ENCODE results near the gene SPRYD7.
"Not testable (repeated sequence)": the region's sequence is repeated elsewhere in the genome, so short reads cannot be mapped to it uniquely, and the experiment has no call there.

SPRYD7 gene, protein sequence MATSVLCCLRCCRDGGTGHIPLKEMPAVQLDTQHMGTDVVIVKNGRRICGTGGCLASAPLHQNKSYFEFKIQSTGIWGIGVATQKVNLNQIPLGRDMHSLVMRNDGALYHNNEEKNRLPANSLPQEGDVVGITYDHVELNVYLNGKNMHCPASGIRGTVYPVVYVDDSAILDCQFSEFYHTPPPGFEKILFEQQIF

GRCh38 chr13:49936075-49936967 lies at the start of gene SPRYD7:
TSS of gene SPRYD7 (minus strand) at chr13:49936340. CDS start at chr13:49936235, 105 bp downstream.
- DNase-seq = peak; percentile 100

DNA sequence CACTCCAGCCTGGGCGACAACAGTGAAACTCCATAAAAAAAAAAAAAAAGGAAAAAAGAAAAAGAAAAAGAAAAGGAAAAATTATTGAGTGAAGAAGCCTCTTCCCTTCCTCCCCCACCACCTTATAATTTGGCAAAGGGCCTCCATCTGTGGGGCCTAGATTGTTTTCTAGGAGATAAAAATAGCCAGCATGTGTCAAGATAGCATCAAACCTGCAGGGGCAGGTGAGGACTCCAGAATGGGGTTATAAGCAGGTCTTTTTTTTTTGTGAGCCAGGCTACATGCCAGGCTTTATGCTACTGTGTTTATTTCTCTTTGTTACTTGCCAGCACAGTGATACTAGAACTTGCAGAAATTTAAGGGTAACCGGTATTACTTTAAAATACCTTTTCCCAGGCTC lies 49.0 kb upstream of the SPRYD7 start:
- DNase-seq = no peak

- DNase-seq = no peak
These were observed 44.1 kb upstream of the SPRYD7 start for GRCh38 chr13:49980266-49980665.

GRCh38 chr13:49977992-49978391 lies 41.9 kb upstream of the SPRYD7 start:
- no peak for DNase-seq

DNA sequence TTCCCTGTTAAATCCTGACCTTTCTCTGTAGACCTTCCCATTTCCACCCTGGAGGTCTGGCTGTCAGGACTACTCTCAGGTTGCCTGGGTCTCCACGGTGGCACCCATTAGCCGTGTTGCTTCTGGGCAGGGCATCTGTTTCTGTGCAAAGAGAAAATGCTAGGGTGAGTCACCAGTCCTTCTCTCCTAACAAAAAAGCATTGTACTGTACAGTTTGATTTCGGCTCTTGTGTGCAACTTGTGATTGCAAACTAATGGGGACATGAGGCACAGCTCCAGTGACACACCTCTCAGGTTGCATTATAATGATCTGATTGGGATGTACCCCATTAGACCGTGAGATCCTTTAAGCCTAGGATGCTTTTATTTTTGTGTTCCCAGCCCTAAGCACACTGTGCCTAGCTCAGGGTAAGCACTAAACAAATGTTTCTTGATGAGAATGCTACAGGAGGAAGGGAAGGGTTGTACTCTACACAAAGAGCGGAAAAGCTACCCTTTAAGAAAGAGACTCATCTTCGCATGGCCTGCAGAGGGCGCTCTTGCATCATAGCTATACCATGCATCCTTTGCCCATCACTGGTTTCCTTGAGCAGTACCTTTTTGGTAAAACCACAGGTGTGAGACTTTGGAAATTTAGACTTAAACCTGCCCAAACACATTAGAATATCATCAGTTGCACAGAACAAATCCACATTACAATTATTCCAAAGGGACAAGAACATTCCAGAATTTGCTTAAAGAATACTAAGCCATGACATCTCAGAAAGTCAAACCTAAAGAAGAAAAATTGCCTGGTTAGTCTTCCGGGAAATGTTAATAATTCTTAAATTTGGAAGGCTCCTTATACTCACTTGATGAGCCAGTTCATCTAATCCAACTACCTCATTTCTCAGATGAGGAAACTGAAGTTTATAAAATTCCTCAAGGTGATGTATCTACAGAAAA lies 40.4 kb upstream of the SPRYD7 start:
- DNase-seq = peak; percentile 75

DNA sequence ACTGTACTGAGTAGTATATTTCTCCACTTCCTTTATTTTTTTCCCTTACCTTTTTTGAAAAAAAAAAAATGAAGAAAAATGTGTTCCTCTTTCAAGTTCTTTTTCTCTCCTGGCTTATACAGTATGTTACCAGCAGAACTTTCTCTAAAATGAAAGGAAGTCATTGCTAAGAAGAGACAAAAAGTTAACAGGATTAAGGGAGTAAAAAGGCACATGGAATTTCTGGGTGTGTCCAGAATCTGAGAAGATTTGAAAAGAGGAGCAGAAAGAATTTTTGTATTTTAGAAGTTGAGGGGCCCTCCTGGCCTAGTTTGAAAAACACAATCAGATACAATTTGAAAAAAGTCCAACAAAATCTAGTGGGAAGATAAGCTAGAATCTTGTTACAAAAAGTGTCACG lies 39.7 kb upstream of the SPRYD7 start:
- DNase-seq = no peak

GRCh38 chr13:49972709-49973108 lies 36.6 kb upstream of the SPRYD7 start:
- no peak for DNase-seq

DNA sequence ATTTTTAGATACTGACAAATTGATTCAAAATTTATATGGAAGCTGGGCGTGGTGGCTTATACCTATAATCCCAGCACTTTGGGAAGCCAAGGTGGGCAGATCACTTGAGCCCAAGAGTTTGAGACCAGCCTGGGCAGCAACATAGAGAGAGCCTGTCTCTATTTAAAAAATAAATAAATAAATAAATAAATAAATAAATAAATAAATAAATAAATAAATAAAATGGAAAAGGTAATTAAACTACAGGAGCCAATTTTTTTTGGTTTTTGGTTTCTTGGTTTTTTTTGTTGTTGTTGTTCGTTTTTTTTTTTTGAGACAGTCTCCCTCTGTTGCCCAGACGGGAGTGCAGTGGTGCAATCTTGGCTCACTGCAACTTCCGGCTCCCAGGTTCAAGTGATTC lies 31.3 kb upstream of the SPRYD7 start:
- no peak for DNase-seq

DNA sequence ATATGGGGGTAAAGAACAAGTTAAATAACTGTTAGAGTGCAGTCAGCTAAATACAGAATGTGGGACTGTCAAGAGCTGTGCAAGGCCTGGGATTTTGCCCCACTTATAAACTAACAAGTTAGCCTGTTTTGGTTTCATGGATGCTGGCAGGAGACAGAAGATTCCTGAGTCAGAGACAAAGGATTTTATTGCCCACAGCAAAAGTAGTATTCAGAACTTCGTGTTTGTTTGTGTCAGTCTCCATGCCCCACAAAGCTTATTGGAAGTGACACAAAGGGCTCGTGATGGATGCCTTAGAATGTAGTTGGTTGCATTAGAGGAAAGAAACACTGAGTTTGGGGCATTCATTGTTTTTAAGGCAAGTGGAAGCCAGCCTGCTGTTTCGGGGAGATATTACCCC lies 22.2 kb upstream of the SPRYD7 start:
- DNase-seq = no peak

GRCh38 chr13:49956131-49956530 lies 20.0 kb upstream of the SPRYD7 start:
- no peak for DNase-seq

DNA sequence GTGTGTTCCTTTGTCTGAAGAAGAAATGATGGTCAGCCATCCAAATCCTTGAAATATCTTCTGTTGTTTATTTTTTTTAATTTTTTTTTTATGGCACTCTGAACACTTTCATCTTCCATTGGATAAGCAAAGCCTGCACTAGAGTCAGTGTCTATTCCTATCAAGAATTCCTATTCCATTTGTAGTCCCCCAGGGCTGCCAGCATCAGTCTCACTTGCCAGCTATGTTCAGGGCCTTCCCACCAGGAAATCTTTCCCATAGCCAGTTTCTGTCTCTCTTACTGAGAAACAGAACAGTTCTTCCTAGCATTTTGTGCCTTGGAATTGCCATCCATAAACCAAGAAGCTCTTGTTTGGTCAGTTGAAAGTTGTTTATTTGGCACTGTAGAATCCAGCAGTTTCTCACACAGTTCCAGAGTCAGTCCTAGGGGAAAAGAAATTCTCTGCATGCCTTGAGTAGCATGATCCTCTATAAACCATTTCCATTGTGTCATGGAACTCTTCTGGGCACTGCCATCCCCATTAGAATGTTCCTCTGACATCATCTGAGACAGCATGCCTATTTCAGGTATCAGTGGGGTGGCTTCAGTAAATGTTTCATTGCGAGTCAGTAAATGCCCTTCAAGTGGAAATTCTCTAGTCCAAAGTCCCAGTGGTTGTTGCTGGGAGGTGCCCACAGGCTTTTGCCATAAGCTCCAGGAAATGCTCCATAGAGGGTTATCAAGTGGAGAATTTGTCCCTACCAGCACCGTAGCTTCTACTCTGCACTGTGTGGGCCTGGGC lies 18.7 kb upstream of the SPRYD7 start:
- DNase-seq = no peak

DNA sequence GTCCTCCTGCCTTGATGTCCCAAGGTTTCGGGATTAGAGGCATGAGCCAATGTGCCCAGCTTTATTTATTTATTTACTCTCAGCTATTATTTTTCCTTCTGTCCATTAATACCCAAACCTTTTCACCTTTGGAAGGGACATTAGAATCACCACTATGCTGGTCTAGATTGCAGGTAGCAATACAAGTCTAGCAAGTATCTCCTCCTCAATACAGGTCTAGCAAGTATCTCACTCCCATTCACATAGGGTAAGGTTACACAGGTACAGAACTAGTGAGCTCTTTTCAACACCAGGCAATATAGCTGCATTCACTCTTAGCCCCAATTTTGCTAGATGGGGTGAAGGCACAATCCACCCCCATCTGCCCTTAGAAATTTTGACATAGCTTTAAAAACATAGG lies 17.4 kb upstream of the SPRYD7 start:
- DNase-seq = no peak

DNA sequence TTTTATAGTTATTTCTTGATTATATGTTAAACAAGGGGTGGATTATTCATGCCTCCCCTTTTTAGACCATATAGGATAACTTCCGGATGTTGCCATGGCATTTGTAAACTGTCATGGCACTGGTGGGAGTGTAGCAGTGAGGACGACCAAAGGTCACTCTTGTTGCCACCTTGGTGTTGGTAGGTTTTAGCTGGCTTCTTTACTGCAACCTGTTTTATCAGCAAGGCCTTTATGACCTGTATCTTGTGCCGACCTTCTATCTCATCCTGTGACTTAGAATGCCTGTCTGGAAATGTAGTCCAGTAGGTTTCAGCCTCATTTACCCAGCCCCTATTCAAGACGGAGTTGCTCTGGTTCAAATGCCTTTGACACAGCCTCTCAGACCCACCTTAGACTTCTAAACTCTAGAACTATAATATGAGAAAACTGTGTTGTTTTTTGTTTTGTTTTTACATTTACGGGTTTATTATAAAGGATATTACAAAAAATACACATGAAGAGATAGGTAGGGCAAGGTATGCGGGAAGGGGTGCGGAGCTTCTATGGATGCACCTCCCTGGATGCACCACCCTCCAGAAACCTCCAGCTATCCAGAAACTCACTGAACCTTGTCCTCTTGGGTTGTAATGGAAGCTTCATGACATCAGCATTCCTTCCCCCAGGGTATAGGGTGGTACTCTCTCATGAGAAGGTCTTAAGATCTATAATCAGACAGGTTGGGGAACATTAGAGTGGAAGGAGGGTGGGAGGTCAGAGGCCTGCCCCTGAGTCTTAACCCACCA lies 15.8 kb upstream of the SPRYD7 start:
- no peak for DNase-seq

DNA sequence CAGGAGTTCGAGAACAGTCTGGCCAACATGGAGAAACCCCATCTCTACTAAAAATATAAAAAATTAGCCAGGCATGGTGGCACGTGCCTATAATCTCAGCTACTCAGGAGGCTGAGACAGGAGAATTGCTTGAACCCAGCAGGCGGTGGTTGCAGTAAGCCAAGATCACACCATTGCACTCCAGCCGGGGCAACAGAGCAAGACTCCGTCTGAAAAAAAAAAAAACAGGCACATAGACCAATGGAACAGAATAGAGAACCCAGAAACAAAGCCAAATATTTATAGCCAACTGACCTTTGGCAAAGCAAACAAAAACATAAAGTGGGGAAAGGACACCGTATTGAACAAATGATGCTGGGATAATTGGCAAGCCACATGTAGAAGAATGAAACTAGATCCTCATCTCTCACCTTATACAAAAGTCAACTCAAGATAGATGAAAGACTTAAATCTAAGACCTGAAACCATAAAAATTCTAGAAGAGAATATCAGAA lies 12.7 kb upstream of the SPRYD7 start:
- not testable (repeated sequence) for DNase-seq

DNA sequence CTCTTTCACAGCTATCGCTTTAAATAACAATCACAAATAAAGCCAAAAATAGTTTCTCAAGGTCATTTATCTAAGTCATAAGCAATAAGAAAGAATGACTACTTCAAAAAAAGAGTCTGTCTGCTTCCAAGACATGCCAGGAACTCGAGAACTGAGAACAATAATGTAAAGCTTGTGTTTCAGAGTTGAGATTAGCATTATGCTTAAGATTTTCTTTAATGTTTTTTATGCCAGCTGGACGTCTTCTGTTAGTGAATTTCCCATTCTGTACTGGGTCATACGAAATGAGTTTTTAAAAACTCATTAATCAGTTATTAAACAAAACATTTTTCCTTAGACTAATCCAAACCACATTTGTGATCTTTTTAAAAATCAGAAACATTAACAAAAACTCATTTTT lies 3.2 kb upstream of the SPRYD7 start:
- DNase-seq = no peak

DNA sequence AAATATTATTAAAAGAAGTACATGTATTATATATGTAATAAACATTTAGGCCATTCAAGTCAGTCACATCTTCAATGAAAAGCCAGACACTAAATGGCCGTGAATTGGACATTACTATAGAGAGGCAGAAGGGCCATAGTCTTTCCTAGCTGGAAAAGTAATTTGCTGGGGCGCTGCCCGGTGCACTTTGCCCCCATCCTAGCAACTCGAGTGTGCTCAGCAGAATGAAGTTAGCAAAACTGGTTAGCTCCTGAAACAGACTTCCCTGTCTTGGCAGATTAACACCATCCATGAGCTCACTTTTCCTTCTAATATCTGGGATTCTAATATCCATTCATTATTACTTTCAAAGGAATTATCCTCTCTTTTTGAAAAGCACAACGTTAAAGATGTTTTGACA lies 2.8 kb upstream of the SPRYD7 start:
- no peak for DNase-seq

DNA sequence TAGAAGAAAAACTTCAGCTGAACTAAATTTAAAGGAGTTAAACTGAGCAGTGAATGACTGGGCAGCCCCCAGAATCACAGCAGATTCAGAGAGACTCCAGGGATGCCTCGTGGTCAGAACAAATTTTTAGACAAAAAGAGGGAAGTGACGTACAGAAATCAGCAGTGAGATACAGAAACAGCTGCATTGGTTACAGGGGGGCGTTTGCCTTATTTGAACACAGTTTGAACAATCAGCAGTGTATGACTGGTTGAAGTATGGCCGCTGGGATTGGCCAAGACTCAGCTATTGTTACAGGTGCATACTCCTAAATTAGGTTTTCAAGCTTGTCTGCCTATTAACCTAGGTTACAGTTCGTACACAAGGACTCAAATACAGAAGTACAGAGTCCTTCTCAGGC lies 2.2 kb upstream of the SPRYD7 start:
- DNase-seq = no peak

- DNase-seq = no peak
These were observed 781 bp upstream of the SPRYD7 start for GRCh38 chr13:49936968-49937273.

- peak; percentile 90 for DNase-seq
These were observed 717 bp downstream of the SPRYD7 start for GRCh38 chr13:49935171-49936074.

- no peak for DNase-seq
These were observed 2.6 kb downstream of the SPRYD7 start for GRCh38 chr13:49933511-49933910.

DNA sequence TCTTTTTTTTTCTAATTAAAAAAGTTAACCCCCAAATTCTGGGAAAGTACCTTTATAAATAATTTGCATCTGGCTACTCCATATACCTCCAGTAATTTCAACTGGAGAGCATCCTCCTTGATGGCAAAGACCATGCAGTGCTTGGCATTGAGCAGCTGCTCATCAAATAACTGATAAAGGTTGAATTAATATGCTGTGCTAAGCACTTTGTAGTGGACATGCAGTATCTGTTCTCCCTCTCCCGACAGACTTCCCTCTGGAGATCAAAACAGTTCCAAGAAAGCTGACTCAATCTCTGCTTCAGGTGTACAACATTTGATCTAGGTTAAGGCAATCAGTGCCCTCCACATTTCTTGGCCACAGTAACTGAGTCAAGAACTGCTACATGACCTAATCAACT lies 3.3 kb downstream of the SPRYD7 start:
- no peak for DNase-seq

All from islet precursor cell (in vitro differentiated cells).